Dedifferentiated amniotic fluid mesenchymal stem cell (primary cell): ENCODE results near the gene NBEAL1.
"Not testable (repeated sequence)": the region's sequence is repeated elsewhere in the genome, so short reads cannot be mapped to it uniquely, and the experiment has no call there.

Source experiments
- DNase-seq: peaks from one replicate; pipeline ENCODE4 v3.0.0-alpha.2; 2016; ENCODE audit errors: extremely low spot score

The NBEAL1 gene

GRCh38 chr2:203225423-203226039, 210.9 kb downstream of the NBEAL1 start:
- no peak for DNase-seq

- not testable (repeated sequence) for DNase-seq
These were observed 215.0 kb downstream of the NBEAL1 start for GRCh38 chr2:203229674-203230073.

- no peak for DNase-seq
These were observed 222.9 kb downstream of the NBEAL1 start for GRCh38 chr2:203237346-203238238.

GRCh38 chr2:203238292-203238703, 223.6 kb downstream of the NBEAL1 start:
- no peak for DNase-seq

- peak; percentile 91 for DNase-seq
These were observed 224.2 kb downstream of the NBEAL1 start, which contains the start of gene CYP20A1 for GRCh38 chr2:203238704-203239526. CYP20A1 (plus strand) TSS chr2:203239018; CDS start chr2:203239063, 45 bp downstream.

- no peak for DNase-seq
These were observed 225.8 kb downstream of the NBEAL1 start for GRCh38 chr2:203240491-203240890.

- no peak for DNase-seq
These were observed 227.8 kb downstream of the NBEAL1 start for GRCh38 chr2:203242518-203242917.

GRCh38 chr2:203246646-203247045, 232.0 kb downstream of the NBEAL1 start:
- DNase-seq, result no peak

- no peak for DNase-seq
These were observed 238.1 kb downstream of the NBEAL1 start for GRCh38 chr2:203252818-203253217.

GRCh38 chr2:203253422-203254095, 238.9 kb downstream of the NBEAL1 start:
- DNase-seq, result not testable (repeated sequence)

- no peak for DNase-seq
These were observed 246.9 kb downstream of the NBEAL1 start for GRCh38 chr2:203261326-203262159.
